ENCODE measurements around the gene CCT6B. TPM values are rescaled to one million over a fixed set of nuclear protein-coding genes. Genes with fewer than 3 reads are reported as not detected.

The CCT6B gene
- total and polyA plus RNA-seq, 9 of the 15 experiments (the other 6 are each of a cell fraction or from before 2014, with no cell fraction given), result 0.25 to 0.91 (median 0.58) TPM

GRCh38 chr17:34899643-34900291 lies 61.5 kb downstream of the CCT6B start:
- ATAC-seq, result no peak
- Histone ChIP-seq H4K20me1 (replicated peaks; ENCODE audit: control insufficient read depth, insufficient read depth, low read length) (peaks cover 12% of the 10 kb centered on the region), H3K4me1 (replicated peaks in 1 of 2; ENCODE audit: control insufficient read depth in 2 of 2, insufficient read depth in 2 of 2, low read length in 2 of 2) (no peaks in the 10 kb centered on the region; a peak in 1 of 5 replicates), H3K27ac (ENCODE audit: extremely low read depth, low read depth, low read length) (no peak overlapping the region), H3K9ac (ENCODE audit: insufficient read depth in 1 of 2, low read depth in 2 of 2, low read length in 2 of 2) (no peak overlapping the region), H3K9me1 (ENCODE audit: control insufficient read depth, insufficient read depth, low read length) (no peaks in the 10 kb centered on the region), H2AFZ (ENCODE audit: low read depth, low read length) (no peak overlapping the region), H3K4me2 (ENCODE audit: insufficient read depth, low read length) (no peak overlapping the region), H3K27me3 (ENCODE audit: control insufficient read depth in 2 of 2, insufficient read depth in 2 of 2, low read length in 2 of 2) (peaks cover 3 to 29% of the 10 kb centered on the region in 2 experiments; a peak in 4 of 5 replicates), H3K36me3 (ENCODE audit: control insufficient read depth, insufficient read depth, low read length) (no peaks in the 10 kb centered on the region), H3K9me3 (replicated peaks; ENCODE audit: control insufficient read depth, insufficient read depth, low read depth, low read length) (no peaks in the 10 kb centered on the region), H3K4me3 (no peak overlapping the region), H3K79me2 (ENCODE audit: control insufficient read depth, insufficient read depth, low read length) (no peaks in the 10 kb centered on the region)
- FAIRE-seq, result no peak
- no peak for TF ChIP-seq SMAD3 (CRISPR knock-in tag; conservative IDR thresholded peaks at IDR 0.05)
- TF ChIP-seq LARP7 (IDR thresholded peaks at IDR 0.05), result no peak
- TF ChIP-seq CBFA2T3 (IDR thresholded peaks at IDR 0.05), result no peak
- no peak for TF ChIP-seq ZNF76 (CRISPR knock-in tag; IDR thresholded peaks at IDR 0.05; ENCODE audit: borderline replicate concordance)
- in situ Hi-C loops (cut with MboI) (no loop called here), intact Hi-C loops (cut with micrococcal nuclease) (loop anchor here (10.0 kb wide), 1 partner anchor 475 kb away; no protein-coding TSS in a partner anchor)
- 2% methylated on average over 6 of the region's 6 CpGs for WGBS (ENCODE audit: insufficient coverage, low coverage, missing lambda C conversion rate)
- BruUV-seq (replicated peaks), result no TSS peak
- POLR2A ChIA-PET, result no interaction called here
- no peak for DNase-seq (ENCODE audit: extremely low read depth in 1 of 4, low spot score in 3 of 4)
- CTCF ChIA-PET (ENCODE audit: low intra/inter-chr PET ratio), result no interaction called here

- Histone ChIP-seq H3K4me2 (ENCODE audit: insufficient read depth, low read length) (no peak overlapping the region), H3K27ac (ENCODE audit: extremely low read depth, low read depth, low read length) (no peak overlapping the region), H3K4me3 (no peak overlapping the region), H4K20me1 (replicated peaks; ENCODE audit: control insufficient read depth, insufficient read depth, low read length) (peaks cover 12% of the 10 kb centered on the region), H2AFZ (ENCODE audit: low read depth, low read length) (no peak overlapping the region), H3K4me1 (replicated peaks in 1 of 2; ENCODE audit: control insufficient read depth in 2 of 2, insufficient read depth in 2 of 2, low read length in 2 of 2) (peaks cover 0 to 5% of the 10 kb centered on the region in 2 experiments; a peak in 1 of 5 replicates), H3K27me3 (ENCODE audit: control insufficient read depth in 2 of 2, insufficient read depth in 2 of 2, low read length in 2 of 2) (peaks cover 0 to 37% of the 10 kb centered on the region in 2 experiments; a peak in 4 of 5 replicates), H3K9me3 (replicated peaks; ENCODE audit: control insufficient read depth, insufficient read depth, low read depth, low read length) (no peaks in the 10 kb centered on the region), H3K9ac (ENCODE audit: insufficient read depth in 1 of 2, low read depth in 2 of 2, low read length in 2 of 2) (no peak overlapping the region), H3K36me3 (ENCODE audit: control insufficient read depth, insufficient read depth, low read length) (no peaks in the 10 kb centered on the region), H3K9me1 (ENCODE audit: control insufficient read depth, insufficient read depth, low read length) (no peaks in the 10 kb centered on the region), H3K79me2 (ENCODE audit: control insufficient read depth, insufficient read depth, low read length) (no peaks in the 10 kb centered on the region)
- in situ Hi-C loops (cut with MboI), result no loop called here
- ChIA-PET POLR2A (interaction anchor here (1.3 kb wide), 1 partner anchor 10 kb away, joined by 4 read pairs; no protein-coding TSS in a partner anchor), CTCF (ENCODE audit: low intra/inter-chr PET ratio) (no interaction called here)
- intact Hi-C loops (cut with micrococcal nuclease), result loop anchor here (10.0 kb wide), 1 partner anchor 471 kb away; no protein-coding TSS in a partner anchor
- DNase-seq (ENCODE audit: extremely low read depth in 1 of 4, low spot score in 3 of 4) (no peak), ATAC-seq (no peak), FAIRE-seq (no peak)
- BruUV-seq (replicated peaks), result no TSS peak
- WGBS (ENCODE audit: insufficient coverage, low coverage, missing lambda C conversion rate), result 0% methylated on average over 5 of the region's 5 CpGs
- peak; percentile 69 for TF ChIP-seq REST (IDR thresholded peaks at IDR 0.05; ENCODE audit: borderline replicate concordance)
- no peak for TF ChIP-seq REST (CRISPR knock-in tag; IDR thresholded peaks at IDR 0.05; ENCODE audit: low read depth)
- TF ChIP-seq RFX1 (IDR thresholded peaks at IDR 0.05), result peak; percentile 57
- no peak for TF ChIP-seq HNRNPL (IDR thresholded peaks at IDR 0.05; ENCODE audit: low read depth, low read length)
- no peak for TF ChIP-seq ZNF124 (CRISPR knock-in tag; IDR thresholded peaks at IDR 0.05)
Measured at GRCh38 chr17:34895383-34895782, 65.9 kb downstream of the CCT6B start.
